SK-N-DZ (cell line): ENCODE measurements around the gene KLF1.
"Not testable (repeated sequence)": the region's sequence is repeated elsewhere in the genome, so short reads cannot be mapped to it uniquely, and the experiment has no call there.

Source experiments
- DNase-seq: peaks from one replicate; pipeline ENCODE4 v3.0.0-alpha.2; 2015; ENCODE audit warnings: low spot score

Gene KLF1

DNA sequence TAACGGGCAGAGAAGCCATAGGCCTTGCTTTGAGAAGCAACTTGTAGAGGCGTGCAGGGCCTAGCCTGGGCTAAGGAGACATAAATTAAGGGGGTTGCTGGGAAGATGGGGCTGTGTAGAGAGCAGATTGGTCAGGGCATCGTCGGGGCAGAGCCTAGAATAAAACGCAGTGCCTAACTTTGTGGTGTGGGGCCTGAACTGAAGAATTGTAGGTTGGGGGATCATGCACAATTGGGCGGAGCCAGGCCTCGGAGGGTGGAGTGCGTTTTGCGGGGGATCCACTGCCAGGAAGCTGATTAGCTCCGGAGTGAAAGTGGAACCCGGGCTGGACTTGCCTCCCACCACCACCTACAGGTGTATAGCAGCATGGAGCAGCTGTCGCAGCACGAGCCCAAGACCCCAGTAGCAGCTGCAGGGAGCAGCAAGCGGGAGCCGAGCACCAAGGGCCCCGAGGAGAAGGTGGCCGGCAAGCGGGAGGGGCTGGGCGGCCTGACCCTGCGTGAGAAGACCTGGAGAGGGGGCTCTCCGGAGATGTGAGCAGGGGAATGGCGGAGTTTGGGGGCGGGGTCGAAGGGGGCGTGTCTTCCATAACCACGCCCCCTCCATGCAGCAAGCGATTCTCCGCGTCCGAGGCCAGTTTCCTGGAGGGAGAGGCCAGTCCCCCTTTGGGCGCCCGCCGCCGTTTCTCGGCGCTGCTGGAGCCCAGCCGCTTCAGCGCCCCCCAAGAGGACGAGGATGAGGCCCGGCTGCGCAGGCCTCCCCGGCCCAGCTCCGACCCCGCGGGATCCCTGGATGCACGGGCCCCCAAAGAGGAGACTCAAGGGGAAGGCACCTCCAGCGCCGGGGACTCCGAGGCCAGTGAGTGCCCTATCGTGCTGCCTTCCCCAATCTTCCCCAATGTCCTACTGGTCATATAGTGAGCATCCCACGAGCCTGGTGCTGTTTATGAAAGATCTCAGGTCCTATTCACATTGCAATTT is 19.6 kb downstream of the KLF1 start:
- no peak for DNase-seq

DNA sequence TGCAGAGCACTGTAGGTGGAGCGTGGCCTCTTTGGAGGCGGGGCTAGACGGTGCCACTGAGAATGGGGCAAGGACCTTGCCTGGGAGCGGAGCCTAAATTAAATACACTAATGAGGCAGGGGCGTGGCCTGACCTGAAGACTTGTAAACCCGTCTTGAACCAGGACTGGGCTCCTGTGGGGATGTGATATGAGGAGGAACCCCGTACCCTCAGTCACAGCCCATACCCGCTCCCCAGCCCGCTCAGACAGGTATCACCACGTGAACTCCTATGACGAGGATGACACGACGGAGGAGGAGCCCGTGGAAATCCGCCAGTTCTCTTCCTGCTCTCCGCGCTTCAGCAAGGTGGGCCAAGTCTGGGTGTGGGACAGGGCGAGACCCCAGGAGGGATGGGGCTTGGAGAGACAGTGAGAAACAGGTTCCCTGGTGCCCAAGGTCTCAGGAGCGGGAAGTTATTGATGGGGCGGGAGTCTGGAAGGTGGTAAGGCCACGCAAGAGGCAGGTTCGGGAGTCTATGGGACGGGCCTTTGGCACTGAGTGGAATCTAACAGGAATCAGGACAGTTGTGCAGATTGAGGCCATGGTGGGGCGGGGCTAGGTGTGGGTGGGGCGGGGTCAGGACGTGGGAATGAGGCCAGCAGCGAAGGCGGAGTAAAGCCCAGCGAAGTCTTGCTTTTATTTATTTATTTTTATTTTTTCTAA is 20.4 kb downstream of the KLF1 start:
- DNase-seq, result no peak

DNA sequence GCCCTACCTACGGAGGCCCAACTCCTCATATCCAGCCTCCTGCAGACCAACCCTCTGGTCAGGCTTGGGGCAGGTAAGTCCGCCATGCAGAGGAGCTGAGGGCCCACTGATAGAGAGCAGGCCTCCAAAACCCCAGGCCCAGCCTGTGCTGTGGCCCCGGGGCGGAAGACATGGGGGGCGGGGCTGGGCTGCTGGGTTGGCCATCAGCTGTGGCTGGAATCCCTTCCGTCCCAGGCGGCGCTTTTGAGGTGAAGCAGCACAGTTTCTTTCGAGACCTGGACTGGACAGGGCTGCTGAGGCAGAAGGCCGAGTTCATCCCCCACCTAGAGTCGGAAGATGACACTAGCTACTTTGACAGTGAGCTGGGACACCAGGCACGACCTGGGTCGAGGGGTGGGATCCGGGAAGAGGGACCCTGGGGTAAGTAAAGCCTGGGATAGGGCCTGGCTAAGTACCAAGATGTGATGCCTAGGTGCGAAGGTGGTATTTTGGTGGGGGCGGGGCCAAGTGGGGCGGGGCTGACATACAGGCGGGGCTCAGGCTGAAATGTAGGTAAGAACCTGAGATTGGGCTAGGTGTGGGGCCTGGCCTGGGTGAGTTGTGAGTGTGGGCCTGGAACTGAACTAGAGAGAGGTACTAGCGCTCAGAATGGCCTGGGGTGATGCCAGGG is 21.1 kb downstream of the KLF1 start:
- DNase-seq, result no peak

DNA sequence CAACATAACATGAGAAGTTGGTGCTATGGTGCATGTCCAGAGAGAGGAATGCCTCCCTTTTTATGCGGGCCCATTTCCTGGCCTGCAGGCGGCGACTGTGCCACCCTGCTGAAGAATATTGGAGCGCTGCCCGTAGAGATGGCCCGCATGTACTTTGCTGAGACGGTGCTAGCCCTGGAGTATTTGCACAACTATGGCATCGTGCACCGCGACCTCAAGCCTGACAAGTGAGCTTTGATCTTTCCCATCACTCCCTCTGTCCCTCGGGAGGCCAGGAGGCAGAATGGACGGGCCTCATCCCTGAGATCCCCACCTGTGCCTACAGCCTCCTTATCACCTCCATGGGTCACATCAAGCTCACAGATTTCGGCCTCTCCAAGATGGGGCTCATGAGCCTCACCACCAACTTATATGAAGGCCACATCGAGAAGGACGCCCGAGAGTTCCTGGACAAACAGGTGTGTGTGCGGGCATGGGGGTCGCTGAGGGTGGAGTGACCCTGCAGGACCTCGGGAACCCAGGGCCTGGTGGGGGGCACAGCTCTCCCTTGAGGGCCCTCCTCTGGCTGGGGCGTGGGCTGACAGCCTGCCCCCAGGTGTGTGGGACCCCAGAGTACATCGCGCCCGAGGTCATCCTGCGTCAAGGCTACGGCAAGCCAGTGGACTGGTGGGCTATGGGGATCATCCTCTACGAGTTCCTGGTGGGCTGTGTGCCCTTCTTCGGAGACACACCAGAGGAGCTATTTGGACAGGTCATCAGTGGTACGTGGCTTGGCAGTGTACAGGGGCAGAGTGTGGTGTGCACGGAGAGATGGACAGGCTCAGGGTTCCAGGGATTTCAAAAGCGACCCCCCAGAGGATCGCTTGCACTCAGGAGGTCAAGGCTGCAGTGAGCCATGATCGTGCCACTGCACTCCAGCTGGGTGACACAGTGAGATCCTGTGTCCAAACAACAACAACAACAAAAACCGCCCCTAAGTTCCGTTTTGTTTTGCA is 22.0 kb downstream of the KLF1 start:
- DNase-seq, result no peak

DNA sequence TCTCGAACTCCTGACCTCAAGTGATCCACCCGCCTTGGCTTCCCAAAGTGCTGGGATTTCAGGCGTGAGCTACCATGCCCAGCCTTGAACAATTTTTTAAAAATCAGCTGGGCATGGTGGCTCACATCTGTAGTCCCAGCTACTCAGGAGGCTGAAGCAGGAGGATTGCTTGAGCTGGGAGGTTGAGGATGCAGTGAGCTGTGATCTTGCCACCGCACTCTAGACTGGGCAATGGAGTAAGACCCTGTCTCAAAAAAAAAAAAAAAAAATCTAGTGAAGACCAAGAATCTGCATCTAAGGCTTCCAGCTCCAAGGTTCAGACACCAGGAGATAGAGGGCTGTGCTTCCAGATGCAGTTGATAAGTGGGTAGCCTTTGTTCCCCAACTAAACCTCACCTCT is 22.9 kb downstream of the KLF1 start:
- no peak for DNase-seq

DNA sequence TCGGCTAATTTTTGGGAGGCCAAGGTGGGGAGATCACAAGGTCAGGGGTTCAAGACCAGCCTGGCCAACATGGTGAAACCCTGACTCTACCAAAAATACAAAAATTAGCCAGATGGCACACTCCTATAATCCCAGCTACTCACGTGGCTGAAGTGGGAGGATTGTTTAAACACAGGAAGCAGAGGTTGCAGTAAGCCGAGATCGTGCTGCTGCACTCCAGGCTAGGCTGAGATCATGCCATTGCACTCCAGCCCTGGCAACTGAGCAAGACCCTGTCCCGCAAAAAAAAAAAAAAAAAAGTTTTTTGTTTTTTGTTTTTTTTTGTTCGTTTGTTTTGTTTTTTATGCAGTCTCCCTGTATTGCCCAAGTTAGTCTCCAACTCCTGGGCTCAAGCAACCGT is 27.5 kb downstream of the KLF1 start:
- DNase-seq, result no peak

DNA sequence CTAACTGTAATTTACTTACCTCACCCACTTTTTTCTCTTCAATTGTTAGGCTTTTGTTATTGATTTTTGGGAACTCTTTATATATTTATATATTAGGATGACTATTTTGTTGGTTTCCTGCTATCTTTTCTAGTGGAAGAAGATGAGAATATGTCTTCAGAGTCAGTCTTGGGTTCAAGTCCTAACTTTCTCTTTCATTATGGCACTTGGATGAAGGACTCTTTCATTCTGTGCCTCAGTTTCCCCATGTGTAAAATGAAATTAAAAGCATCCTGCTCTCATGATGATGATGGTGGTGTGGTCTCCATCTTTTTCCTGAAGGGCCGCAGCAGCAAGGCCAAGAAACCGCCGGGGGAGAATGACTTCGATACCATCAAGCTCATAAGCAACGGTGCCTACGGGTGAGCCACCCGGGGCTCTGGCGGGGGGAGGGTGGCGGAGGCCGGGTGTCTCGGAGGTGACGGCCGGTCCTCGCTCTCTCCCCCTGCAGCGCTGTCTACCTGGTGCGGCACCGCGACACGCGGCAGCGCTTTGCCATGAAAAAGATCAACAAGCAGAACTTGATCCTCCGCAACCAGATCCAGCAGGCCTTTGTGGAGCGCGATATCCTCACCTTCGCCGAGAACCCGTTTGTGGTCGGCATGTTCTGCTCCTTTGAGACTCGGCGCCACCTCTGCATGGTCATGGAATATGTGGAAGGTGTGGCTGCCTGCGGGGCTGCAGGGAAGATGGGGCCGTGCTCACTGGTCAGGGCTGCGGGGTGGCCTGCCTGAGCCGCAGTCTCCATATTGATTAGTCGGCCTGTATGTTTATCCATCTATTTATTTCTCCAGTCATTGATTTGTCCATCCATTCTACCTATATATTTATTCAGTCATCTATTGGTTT is 28.7 kb downstream of the KLF1 start:
- DNase-seq, result no peak

DNA sequence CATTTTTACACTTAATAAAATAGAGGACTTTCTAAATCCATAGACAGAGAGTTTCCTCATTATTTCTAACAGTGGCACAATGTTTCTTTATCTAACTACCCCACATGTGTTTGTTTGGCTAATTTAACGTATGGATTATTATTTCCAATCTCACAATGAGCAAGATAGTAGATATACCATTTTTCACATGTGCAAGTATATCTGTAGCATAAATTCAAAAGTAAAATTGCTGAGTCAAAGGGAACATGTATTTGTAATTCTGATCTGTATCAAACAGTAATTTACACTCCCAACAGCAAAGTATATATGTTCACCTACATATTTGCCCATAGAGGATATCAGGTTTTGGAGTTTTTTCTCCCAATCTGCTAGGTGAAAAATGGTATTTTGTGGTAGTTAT is 30.3 kb downstream of the KLF1 start:
- no peak for DNase-seq

DNA sequence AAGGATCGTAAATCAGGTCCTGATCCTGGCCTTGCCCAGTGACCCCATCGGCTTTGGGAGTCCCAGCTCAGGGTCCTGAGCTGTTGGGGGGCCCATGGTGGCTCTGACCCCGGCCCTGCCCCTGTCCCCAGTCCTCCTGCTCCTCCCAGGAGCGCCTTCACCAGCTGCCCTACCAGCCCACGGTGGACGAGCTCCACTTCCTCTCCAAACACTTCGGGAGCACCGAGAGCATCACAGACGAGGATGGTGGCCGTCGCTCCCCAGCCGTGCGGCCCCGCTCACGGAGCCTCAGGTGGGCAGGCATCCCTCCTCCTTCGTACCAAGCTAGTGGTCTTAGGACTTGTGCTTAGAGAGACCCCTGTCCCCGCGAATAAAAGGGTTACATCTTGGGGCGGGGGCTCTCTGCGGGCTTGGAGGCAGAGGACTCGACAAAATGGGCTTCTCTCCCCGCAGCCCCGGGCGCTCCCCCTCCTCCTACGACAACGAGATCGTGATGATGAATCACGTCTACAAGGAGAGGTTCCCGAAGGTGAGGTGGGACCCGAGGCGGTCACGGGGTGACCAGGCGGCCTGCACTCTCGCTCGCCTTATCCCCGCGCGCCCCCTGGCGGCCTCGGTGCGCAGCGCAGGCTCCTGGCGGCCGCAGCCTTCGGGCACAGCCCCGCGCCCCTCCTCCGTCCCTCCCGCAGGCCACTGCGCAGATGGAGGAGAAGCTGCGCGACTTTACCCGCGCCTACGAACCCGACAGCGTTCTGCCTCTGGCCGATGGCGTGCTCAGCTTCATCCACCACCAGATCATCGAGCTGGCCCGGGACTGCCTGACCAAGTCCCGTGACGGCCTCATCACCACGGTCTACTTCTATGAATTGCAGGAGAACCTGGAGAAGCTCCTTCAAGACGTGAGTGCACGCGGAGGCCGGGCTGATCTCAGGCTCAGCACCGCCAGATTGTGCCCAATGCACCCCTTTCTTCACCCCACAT is 39.6 kb downstream of the KLF1 start:
- DNase-seq, result peak; percentile 75

DNA sequence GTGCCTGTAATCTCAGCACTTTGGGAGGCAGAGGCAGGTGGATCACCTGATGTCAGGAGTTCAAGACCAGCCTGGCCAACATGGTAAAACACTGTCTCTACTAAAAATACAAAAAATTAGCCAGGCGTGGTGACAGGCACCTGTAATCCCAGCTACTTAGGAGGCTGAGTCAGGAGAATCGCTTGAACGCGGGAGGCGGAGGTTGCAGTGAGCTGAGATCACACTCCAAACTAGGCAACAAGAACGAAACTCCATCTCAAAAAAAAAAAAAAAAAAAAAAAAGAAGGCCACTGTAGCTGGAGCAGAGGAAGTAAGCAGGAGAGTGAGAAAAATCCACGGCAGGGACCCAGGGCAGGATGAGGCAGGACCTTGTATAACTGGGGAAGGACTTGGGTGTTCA is 40.4 kb downstream of the KLF1 start:
- not testable (repeated sequence) for DNase-seq

DNA sequence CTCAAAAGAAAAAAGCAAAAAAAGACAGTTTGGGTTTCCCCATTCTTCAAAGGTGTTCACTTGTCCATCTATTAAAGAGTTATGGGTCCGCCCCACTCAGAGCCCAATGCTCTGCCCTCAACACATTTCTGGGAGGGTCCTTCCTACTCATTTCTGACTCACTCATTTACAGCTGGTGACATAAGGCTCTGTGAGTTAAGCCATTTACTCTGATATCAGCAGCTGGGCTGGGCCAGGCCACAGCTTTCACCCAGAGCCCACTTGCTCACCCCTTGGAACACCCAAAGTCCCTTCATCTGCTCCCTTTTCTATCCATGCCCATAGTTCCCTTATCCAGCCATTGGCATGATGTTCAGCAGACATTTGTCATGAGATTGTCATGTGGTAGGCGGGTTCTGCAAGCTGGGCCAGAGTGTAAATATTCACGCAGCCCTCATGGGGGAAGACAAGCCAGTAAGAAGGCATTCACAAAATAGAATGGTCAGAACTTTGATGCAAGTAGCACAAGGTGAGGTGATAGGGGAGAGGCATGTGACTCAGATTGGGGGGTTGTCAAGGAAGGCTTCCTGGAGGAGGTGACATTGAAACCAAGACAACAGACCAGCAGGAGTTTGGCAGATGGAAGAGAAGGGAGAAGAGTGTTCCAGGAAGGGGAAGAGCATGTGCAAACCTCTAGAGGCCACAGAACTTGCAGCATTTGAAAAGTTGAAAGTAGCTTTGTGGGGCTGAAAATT is 42.8 kb downstream of the KLF1 start:
- DNase-seq, result no peak

DNA sequence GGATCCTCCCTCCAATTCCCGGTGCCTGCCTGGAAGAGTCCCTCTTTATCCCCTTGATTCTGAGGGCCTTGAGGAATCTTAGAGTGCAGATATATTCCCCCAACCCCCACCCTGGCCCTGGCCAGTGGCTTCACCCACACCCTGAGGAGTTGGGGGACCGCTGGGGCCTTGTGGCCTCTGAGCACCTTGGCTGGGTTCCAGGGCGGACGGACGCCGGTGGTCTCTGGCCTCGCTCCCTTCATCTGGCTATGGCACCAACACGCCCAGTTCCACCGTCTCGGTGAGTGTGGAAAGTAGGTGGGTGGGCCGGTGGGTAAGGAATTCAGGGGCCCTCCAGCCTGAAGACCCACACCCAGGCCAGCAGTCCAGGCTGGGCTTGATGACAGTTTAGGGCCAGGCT is 43.7 kb downstream of the KLF1 start:
- no peak for DNase-seq

DNA sequence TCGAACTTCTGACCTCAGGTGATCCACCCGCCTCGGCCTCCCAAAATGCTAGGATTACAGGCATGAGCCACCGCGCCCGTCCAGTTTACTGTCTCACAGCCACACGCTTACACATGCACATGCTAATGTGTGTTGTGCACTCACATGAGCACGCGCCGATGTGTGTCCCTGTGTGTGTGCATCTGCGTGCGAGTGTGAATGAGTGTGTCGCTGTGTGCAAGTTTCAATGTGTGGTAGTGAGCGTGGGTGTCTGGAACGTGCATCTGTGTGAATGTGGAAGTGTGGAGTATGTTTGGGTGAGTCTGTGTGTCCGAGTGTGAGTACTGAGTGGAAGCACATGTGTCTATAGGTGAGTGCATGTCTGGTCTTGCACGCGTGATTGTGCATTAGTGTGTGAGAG is 44.5 kb downstream of the KLF1 start:
- no peak for DNase-seq

DNA sequence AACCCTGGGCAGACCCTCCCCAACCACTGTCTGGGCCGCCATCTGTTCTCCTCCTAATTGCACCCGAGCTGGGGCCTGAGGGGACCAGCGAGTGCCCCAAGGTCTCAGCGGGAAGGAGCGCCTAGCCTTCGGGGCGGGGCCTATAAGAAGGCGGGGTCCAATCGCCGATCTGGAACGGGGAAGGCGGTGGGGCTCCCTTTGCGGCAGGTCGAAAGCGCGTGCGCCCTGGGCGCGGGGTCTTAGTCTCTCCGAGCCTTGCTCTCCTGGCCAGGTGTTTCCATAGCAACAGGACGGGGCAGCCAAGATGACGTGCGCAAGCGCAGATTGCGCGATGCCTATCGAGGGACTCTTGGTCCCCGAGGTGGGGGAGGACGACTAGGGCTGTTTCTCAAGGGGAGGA is 45.9 kb downstream of the KLF1 start:
- peak; percentile 93 for DNase-seq

DNA sequence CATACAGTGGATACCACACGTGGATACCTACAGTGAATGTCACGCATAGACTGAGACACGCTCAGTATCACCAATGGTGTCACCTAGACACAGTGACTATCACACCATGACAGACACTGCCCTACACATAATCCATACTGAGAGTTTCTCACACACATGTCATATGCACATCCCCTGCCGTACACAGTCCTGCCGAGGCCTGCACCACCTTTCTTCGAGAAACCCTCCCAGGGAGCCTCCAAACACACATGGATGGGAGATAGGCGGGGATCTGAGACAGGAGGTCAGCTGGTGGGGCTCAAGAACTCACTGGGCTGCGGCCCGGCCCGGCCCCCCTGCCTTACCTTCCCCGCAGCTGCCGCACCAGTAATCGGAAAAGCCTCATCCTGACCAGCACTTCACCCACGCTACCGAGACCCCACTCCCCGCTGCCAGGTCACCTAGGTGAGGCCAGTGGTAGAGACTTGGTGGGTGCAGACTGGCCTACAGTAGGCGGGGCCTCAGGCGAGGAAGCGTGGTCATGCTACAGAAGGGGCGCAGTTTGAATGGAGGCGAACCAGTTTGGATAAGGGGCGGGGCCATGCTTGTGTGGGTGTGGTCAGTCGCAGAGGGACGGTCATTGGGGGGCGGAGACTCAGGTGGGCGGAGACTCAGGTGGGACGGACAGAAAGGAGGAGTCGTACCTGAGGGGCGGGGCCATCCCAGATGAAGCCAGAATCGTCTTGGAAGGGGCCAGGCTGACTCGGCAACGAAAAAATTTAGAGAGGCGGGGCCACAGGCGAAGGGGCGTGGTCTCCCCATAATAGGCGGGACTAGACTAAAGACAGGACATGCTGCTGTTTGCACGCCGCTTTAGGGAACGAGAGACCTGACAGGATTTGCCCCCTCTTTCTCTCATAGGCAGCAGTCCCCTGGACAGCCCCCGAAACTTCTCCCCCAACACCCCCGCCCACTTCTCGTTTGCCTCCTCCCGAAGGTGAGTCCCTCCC is 46.6 kb downstream of the KLF1 start:
- peak; percentile 71 for DNase-seq

DNA sequence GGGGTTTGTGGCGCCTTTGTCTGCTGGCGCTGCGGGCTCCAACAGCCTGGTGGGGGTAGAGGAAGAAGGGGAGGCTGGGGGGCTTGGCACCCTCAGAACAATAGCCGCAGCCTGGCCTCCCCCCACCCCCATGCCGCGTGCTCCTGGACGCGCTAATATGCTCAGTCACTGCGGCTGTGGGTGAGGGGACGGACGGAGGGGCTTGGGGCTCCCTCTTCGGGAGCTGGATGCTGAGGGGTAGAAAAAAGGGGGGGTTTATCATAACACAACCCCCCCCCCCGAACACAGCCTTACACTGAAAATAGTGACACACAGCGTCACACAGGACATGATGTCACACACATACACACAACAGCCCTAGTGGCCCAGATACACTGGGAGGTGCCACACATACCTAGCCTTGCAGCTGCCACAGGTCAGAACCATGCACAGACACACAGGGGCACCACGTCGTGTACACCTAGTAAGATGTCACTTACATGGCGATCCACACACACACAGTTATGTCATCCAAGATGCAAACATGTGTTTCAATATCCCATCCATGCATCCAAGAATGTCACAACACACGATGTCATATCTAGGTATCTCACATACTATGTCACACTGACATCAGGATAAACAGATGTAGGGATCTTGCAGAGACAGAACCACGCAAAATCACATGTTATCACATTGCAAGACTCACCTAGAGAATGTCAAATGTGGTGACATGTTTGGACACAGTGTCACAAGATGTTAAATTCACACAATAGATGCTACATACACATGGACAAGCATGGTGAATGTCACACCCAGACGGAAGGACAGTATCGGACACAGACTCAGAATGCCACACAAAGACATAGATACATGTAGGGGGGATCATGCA is 47.9 kb downstream of the KLF1 start:
- DNase-seq, result no peak
